GM18526 (cell line): ENCODE results near the gene KRTAP3-1.
"Not testable (repeated sequence)": the region's sequence is repeated elsewhere in the genome, so short reads cannot be mapped to it uniquely, and the experiment has no call there.

Source experiments
- POLR2A ChIP-seq: IDR thresholded peaks from 3 replicates; pipeline ENCODE4 v1.6.1; 2011; ENCODE audit not compliant: insufficient read length; ENCODE audit errors: extremely low read depth

KRTAP3-1 gene

GRCh38 chr17:41008811-41009210 lies at the start of gene KRTAP3-1:
Gene KRTAP3-1 (minus strand): TSS chr17:41009128. CDS start chr17:41009074, 54 bp downstream.
- no peak for TF ChIP-seq POLR2A

- TF ChIP-seq POLR2A = no peak
Measured at GRCh38 chr17:41057547-41057946, 48.6 kb upstream of the KRTAP3-1 start.

GRCh38 chr17:41055130-41055529 lies 46.2 kb upstream of the KRTAP3-1 start, which contains the start of gene KRTAP2-2:
Gene KRTAP2-2 (minus strand): TSS chr17:41055230. CDS start chr17:41055211, 19 bp downstream.
- TF ChIP-seq POLR2A = not testable (repeated sequence)

DNA sequence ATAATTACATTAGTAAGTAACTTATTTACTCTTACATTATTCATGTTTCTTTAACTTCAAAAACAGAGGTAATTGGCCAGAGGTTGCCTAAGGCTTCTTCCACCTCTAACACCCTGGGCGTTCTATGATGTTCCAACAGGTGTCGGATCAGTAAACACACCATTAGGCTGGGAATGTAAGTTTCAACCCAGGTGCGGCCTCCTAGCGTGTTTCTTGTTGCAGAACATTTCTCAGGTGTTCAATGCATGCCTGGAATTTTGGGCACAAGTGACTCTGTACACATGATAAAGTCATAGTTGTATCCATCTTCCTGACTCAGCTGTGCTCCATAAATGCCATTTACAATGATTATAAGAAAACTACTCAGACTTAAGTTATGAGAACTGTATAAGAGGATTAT lies 45.1 kb upstream of the KRTAP3-1 start:
- no peak for TF ChIP-seq POLR2A

GRCh38 chr17:41052566-41052965 lies 43.6 kb upstream of the KRTAP3-1 start:
- no peak for TF ChIP-seq POLR2A

DNA sequence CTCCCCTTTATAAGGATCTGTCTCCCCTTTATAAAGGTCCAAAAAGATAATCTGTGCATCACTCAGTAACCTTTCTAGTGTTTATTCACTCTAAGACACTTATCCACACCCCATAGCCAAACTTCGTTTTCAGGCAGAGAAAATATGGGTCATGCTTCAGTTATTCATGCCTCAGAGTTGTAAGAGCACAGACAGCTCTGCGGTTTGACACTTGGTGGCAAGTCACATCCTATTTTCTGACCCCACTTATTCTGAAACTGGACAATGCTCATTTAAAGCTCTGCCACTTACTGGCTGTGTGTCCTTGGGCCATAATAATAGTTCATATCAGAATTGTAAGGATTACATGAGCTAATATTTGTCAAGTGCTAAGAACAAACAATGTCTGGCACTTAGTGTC lies 40.2 kb upstream of the KRTAP3-1 start:
- TF ChIP-seq POLR2A = no peak

- TF ChIP-seq POLR2A = no peak
Measured at GRCh38 chr17:41048441-41048840, 39.5 kb upstream of the KRTAP3-1 start.

GRCh38 chr17:41046735-41047465 lies 38.0 kb upstream of the KRTAP3-1 start, which contains the start of gene KRTAP2-1:
Gene KRTAP2-1 (minus strand): TSS chr17:41047316. CDS start chr17:41047267, 49 bp downstream.
- not testable (repeated sequence) for TF ChIP-seq POLR2A

GRCh38 chr17:41042953-41043352 lies 34.0 kb upstream of the KRTAP3-1 start:
- no peak for TF ChIP-seq POLR2A

DNA sequence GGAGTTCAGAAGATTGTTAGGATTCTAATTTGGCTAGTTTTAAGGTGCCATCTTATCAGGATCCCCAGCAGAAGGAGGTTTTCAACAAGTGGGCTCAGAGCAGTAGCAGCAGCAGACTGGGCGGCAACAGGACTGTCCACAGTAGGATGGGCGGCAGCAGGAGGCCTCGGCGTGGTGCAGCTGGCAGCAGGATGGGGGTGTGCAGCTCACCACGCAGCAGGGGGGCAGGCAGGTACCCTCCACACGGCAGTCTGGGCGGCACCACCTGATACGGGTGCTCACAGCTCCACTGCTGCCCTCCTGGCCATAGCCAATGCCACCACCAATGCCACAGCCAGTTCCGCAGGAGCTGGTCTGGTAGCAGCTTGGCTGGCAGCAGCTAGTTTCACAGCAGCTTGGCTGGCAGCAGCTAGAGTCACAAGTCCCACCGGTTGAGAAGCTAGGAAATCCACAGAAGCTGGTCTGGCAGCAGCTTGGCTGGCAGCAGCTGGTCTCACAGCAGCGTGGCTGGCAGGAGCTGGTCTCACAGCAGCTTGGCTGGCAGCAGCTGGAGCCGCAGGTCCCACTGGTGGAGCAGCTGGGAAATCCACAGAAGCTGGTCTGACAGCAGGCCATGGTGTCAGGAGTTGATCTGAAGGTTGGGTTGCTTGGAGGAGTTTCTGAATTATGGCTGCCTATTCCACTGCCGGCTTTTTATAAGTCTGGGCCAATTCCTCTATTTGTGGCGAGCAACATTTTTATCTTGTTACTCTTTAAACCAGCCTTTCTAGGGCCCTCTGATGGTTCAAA lies 32.0 kb upstream of the KRTAP3-1 start, which contains the start of gene KRTAP1-1:
Gene KRTAP1-1, minus strand, starts transcription at position 668 of the 789 bp plus-strand sequence. Its CDS starts 53 bp downstream, at position 615.
- TF ChIP-seq POLR2A = not testable (repeated sequence)

DNA sequence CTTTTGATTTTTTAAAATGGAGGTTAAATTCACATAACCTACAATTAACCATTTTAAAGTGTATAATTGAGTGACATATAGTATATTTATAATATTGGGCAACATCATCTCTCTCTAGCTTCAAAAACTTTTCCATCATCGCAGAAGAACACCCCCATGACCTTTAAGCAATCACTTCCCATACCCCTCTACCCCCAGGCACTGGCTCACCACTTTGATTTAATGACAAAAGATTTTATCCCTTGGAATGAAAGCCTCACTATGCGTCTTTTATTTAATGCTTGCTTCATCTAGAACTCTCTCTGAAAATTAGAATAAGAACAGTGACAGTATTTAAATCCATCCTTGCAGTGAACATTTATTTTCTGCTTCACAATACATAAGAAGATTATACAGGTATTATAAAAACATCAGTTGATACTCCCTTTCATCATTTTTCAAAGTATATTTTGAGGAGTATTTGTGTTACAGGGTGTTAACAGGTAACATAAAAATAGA lies 29.0 kb upstream of the KRTAP3-1 start:
- TF ChIP-seq POLR2A = no peak

DNA sequence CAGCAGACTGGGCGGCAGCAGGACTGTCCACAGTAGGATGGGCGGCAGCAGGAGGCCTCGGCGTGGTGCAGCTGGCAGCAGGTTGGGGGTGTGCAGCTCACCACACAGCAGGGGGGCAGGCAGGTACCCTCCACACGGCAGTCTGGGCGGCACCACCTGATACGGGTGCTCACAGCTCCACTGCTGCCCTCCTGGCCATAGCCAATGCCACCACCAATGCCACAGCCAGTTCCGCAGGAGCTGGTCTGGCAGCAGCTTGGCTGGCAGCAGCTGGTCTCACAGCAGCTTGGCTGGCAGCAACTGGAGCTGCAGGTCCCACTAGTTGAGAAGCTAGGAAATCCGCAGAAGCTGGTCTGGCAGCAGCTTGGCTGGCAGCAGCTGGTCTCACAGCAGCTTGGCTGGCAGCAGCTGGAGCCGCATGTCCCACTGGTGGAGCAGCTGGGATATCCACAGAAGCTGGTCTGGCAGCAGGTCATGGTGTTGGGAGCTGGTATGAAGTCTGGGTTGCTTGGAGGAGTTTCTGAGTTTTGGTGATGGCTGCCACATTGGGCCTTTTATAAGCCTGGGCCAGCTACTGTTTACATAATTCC lies 25.5 kb upstream of the KRTAP3-1 start, which contains the start of gene KRTAP1-3:
Gene KRTAP1-3, minus strand, starts transcription at position 529 of the 590 bp plus-strand sequence. Its CDS starts 53 bp downstream, at position 476.
- not testable (repeated sequence) for TF ChIP-seq POLR2A

GRCh38 chr17:41029633-41030245 lies 20.8 kb upstream of the KRTAP3-1 start, which contains the start of gene KRTAP1-4:
Gene KRTAP1-4 (minus strand): TSS chr17:41030195. CDS start chr17:41030078, 117 bp downstream.
- TF ChIP-seq POLR2A = no peak

GRCh38 chr17:41026715-41027471 lies 18.0 kb upstream of the KRTAP3-1 start, which contains the start of gene KRTAP1-5:
Gene KRTAP1-5 (minus strand): TSS chr17:41027208. CDS start chr17:41027155, 53 bp downstream.
- TF ChIP-seq POLR2A = no peak
